Caco-2 (cell line): ENCODE data around the gene GPX2. TPM values are rescaled to one million over a fixed set of nuclear protein-coding genes. Genes with fewer than 3 reads are reported as not detected.
"Not testable (repeated sequence)": the region's sequence is repeated elsewhere in the genome, so short reads cannot be mapped to it uniquely, and the experiment has no call there.

Source experiments
- BruUV-seq: library from RNA; stranded (reverse); fragments of 400-500 nt; replicated peaks from 2 replicates; lab custom pipeline; 2021; lab: Mats Ljungman, UMichigan
- CTCF ChIA-PET: fragments of 300-600 bp; sonication (Branson Sonifier 250); formaldehyde crosslinking; loops from one replicate; lab custom pipeline; 2022; ENCODE audit warnings: antibody characterized with exemption; lab: Charles Lee
- POLR2A ChIA-PET: fragments of 300-600 bp; sonication (Branson Sonifier 250); formaldehyde crosslinking; loops from one replicate; lab custom pipeline; 2022; ENCODE audit warnings: antibody characterized with exemption; lab: Charles Lee
- DNase-seq, 2 experiments: peaks; one replicate each; pipeline versions ENCODE4 v3.0.0 to v3.0.0-alpha.2; 2020 to 2022
- H3K27me3 ChIP-seq: replicated peaks from 2 replicates; pipeline ENCODE4 v1.6.0; 2011; ENCODE audit warnings: low read length; ENCODE audit not compliant: control insufficient read depth, insufficient read depth
- H3K36me3 ChIP-seq: 2 replicates; pipeline ENCODE4 v1.5.1; 2011; ENCODE audit warnings: low read length; ENCODE audit not compliant: control insufficient read depth, insufficient read depth
- H3K4me1 ChIP-seq: fragments of 250-450 bp; sonication (Bioruptor Pico); 2 replicates; pipeline ENCODE4 v1.5.1; 2020; ENCODE audit warnings: mild to moderate bottlenecking
- H3K4me3 ChIP-seq: 2 replicates; pipeline ENCODE4 v1.5.1; 2011; ENCODE audit warnings: low read depth, mild to moderate bottlenecking, control low read depth, low read length
- H3K9me3 ChIP-seq: fragments of 250-450 bp; sonication (Bioruptor Pico); 2 replicates; pipeline ENCODE4 v1.5.1; 2020; ENCODE audit warnings: mild to moderate bottlenecking, moderate library complexity
- H3K27ac Mint-ChIP-seq: one replicate; pipeline ENCODE4 v1.8.0; 2022; ENCODE audit warnings: mixed read lengths; ENCODE audit not compliant: unreplicated experiment
- H3K27me3 Mint-ChIP-seq: one replicate; pipeline ENCODE4 v1.8.0; 2022; ENCODE audit warnings: mixed read lengths; ENCODE audit not compliant: insufficient read depth, unreplicated experiment
- H3K36me3 Mint-ChIP-seq: one replicate; pipeline ENCODE4 v1.8.0; 2022; ENCODE audit warnings: mild to moderate bottlenecking, mixed read lengths; ENCODE audit not compliant: insufficient read depth, unreplicated experiment
- H3K4me1 Mint-ChIP-seq: one replicate; pipeline ENCODE4 v1.8.0; 2022; ENCODE audit warnings: low read depth, mixed read lengths; ENCODE audit not compliant: unreplicated experiment
- H3K4me3 Mint-ChIP-seq: one replicate; pipeline ENCODE4 v1.8.0; 2022; ENCODE audit warnings: mild to moderate bottlenecking, moderate library complexity, mixed read lengths; ENCODE audit not compliant: unreplicated experiment
- H3K9me3 Mint-ChIP-seq: one replicate; pipeline ENCODE4 v1.8.0; 2022; ENCODE audit warnings: mixed read lengths; ENCODE audit not compliant: unreplicated experiment
- CTCF ChIP-seq, 2 experiments: fragments of 200-600 bp in 1 of 2; IDR thresholded peaks; 1 replicate in 1 of 2; 2 replicates in 1 of 2; pipeline versions ENCODE4 v1.5.1 to v1.8.0; 2011 to 2022; ENCODE audit warnings: antibody characterized with exemption in 1 of 2, control low read depth in 1 of 2, inconsistent platforms in 1 of 2, low read depth in 1 of 2, low read length in 1 of 2, mild to moderate bottlenecking in 1 of 2, moderate library complexity in 1 of 2; ENCODE audit not compliant: insufficient read depth in 1 of 2, severe bottlenecking in 1 of 2, unreplicated experiment in 1 of 2
- intact Hi-C: fragments of 100-400 bp; cut with micrococcal nuclease; formaldehyde crosslinking; loops from one replicate; pipeline ENCODE4 v1.10.0; 2022; ENCODE audit not compliant: unreplicated experiment
- total RNA-seq: library from RNA; stranded (reverse); gene quantifications from 2 replicates; pipeline ENCODE4 v1.2.3, GENCODE V29; 2022

The GPX2 gene
- total RNA-seq, 1 experiment from 2014 or later: 48.1 TPM

GRCh38 chr14:64915797-64916196 lies 26.7 kb downstream of the GPX2 start:
- no peak for TF ChIP-seq CTCF (IDR thresholded peaks at IDR 0.05; ENCODE audit: insufficient read depth in 1 of 2, low read depth in 1 of 2, low read length in 1 of 2, severe bottlenecking in 1 of 2, unreplicated experiment in 1 of 2)
- H3K27me3 Mint-ChIP-seq: no peaks in the 10 kb centered on the region
- peaks cover 24% of the 10 kb centered on the region for H3K4me1 Mint-ChIP-seq
- CTCF ChIA-PET: no interaction called here
- BruUV-seq: no TSS peak
- H3K4me3 Mint-ChIP-seq: peak overlapping the region; percentile 81
- peaks cover 7% of the 10 kb centered on the region for H3K4me1 ChIP-seq
- peak overlapping the region; percentile 91 for H3K27ac Mint-ChIP-seq
- intact Hi-C loops: loop anchor here (2.0 kb wide), 1 partner anchor 71 kb away; the partner anchor contains the start of gene FNTB
- no peaks in the 10 kb centered on the region for H3K9me3 ChIP-seq
- no peak for DNase-seq
- H3K36me3 ChIP-seq: no peaks in the 10 kb centered on the region
- H3K36me3 Mint-ChIP-seq: peaks cover 17% of the 10 kb centered on the region
- H3K4me3 ChIP-seq: no peak overlapping the region
- no peaks in the 10 kb centered on the region for H3K27me3 ChIP-seq
- POLR2A ChIA-PET: no interaction called here
- no peaks in the 10 kb centered on the region for H3K9me3 Mint-ChIP-seq

- Mint-ChIP-seq H3K4me3 (peak overlapping the region; percentile 81), H3K4me1 (peaks cover 18% of the 10 kb centered on the region), H3K9me3 (no peaks in the 10 kb centered on the region), H3K36me3 (peaks cover 17% of the 10 kb centered on the region), H3K27ac (peak overlapping the region; percentile 91), H3K27me3 (no peaks in the 10 kb centered on the region)
- TSS peak; percentile 61 for BruUV-seq
- H3K4me3 ChIP-seq: peak overlapping the region; percentile 98
- DNase-seq: no peak
- no peaks in the 10 kb centered on the region for H3K27me3 ChIP-seq
- intact Hi-C loops: loop anchor here (2.0 kb wide), 1 partner anchor 72 kb away; the partner anchor contains the start of gene FNTB
- ChIA-PET CTCF (interaction anchor here (0.6 kb wide), 1 partner anchor 122 kb away, joined by 3 read pairs; no protein-coding TSS in a partner anchor), POLR2A (interaction anchor here (0.5 to 0.9 kb wide), 4 partner anchors 8 to 522 kb away, joined by 3 to 6 read pairs (median 4); no protein-coding TSS in a partner anchor)
- no peaks in the 10 kb centered on the region for H3K9me3 ChIP-seq
- no peaks in the 10 kb centered on the region for H3K36me3 ChIP-seq
- no peak for TF ChIP-seq CTCF (IDR thresholded peaks at IDR 0.05; ENCODE audit: insufficient read depth in 1 of 2, low read depth in 1 of 2, low read length in 1 of 2, severe bottlenecking in 1 of 2, unreplicated experiment in 1 of 2)
- peaks cover 7% of the 10 kb centered on the region for H3K4me1 ChIP-seq
Measured at GRCh38 chr14:64915029-64915424, 27.5 kb downstream of the GPX2 start.

- no TSS peak for BruUV-seq
- H3K27ac Mint-ChIP-seq: peak within 1 kb of the TSS; percentile 91
- peak within 1 kb of the TSS; percentile 81 for H3K4me3 Mint-ChIP-seq
- no peaks in the 10 kb centered on the region for H3K27me3 Mint-ChIP-seq
- intact Hi-C loops: loop anchor here (2.0 kb wide), 1 partner anchor 72 kb away; the partner anchor contains the start of gene FNTB
- no peak for TF ChIP-seq CTCF (IDR thresholded peaks at IDR 0.05; ENCODE audit: insufficient read depth in 1 of 2, low read depth in 1 of 2, low read length in 1 of 2, severe bottlenecking in 1 of 2, unreplicated experiment in 1 of 2)
- H3K4me3 ChIP-seq: peak within 1 kb of the TSS; percentile 98
- ChIA-PET CTCF (interaction anchor here (0.6 kb wide), 1 partner anchor 123 kb away, joined by 3 read pairs; no protein-coding TSS in a partner anchor), POLR2A (interaction anchor here (0.5 to 0.9 kb wide), 4 partner anchors 9 to 521 kb away, joined by 3 to 6 read pairs (median 4); no protein-coding TSS in a partner anchor)
- peaks cover 12% of the 10 kb centered on the region for H3K4me1 Mint-ChIP-seq
- no peaks in the 10 kb centered on the region for H3K9me3 Mint-ChIP-seq
- H3K4me1 ChIP-seq: peaks cover 7% of the 10 kb centered on the region
- peaks cover 17% of the 10 kb centered on the region for H3K36me3 Mint-ChIP-seq
- DNase-seq: peak; percentile 98 to 99
- H3K36me3 ChIP-seq: no peaks in the 10 kb centered on the region
- H3K27me3 ChIP-seq: no peaks in the 10 kb centered on the region
- no peaks in the 10 kb centered on the region for H3K9me3 ChIP-seq
Measured at GRCh38 chr14:64914237-64915028, 28.1 kb downstream of the GPX2 start, which contains the start of gene CHURC1. TSS of gene CHURC1 (plus strand) at chr14:64914455. CDS start at chr14:64914496, 41 bp downstream.

GRCh38 chr14:64913477-64913876 lies 29.1 kb downstream of the GPX2 start:
- intact Hi-C loops, H3K9me3 Mint-ChIP-seq, H3K4me1 ChIP-seq, H3K9me3 ChIP-seq, H3K36me3 ChIP-seq, H3K27me3 ChIP-seq, H3K27me3 Mint-ChIP-seq, POLR2A ChIA-PET, DNase-seq, CTCF ChIA-PET, BruUV-seq: not testable (repeated sequence)
- Mint-ChIP-seq H3K4me3 (peak overlapping the region; percentile 81), H3K4me1 (peaks cover 11% of the 10 kb centered on the region), H3K27ac (peak overlapping the region; percentile 91), H3K36me3 (peaks cover 16% of the 10 kb centered on the region)
- peak overlapping the region; percentile 98 for H3K4me3 ChIP-seq
